Muscle of leg (tissue), 11 donors: ENCODE results near the gene SYT12. TPM values are rescaled to one million over a fixed set of nuclear protein-coding genes. Genes with fewer than 3 reads are reported as not detected.
A peak's percentile ranks its signal among the peaks of the same experiment; 100 is the strongest.

ENCODE experiments used
- DNase-seq: peaks from one replicate; pipeline ENCODE4 v3.0.0; 2013
- H3K27ac ChIP-seq: one replicate; pipeline ENCODE4 v1.5.1; 2013; ENCODE audit warnings: mild to moderate bottlenecking, low read length, control low read depth
- H3K27me3 ChIP-seq: one replicate; pipeline ENCODE4 v1.6.1; 2013; ENCODE audit warnings: low read length; ENCODE audit not compliant: control insufficient read depth, insufficient read depth
- H3K36me3 ChIP-seq: one replicate; pipeline ENCODE4 v1.6.1; 2013; ENCODE audit warnings: low read length; ENCODE audit not compliant: control insufficient read depth, insufficient read depth
- H3K4me1 ChIP-seq: one replicate; pipeline ENCODE4 v1.6.1; 2013; ENCODE audit warnings: low read length; ENCODE audit not compliant: control insufficient read depth, insufficient read depth
- H3K4me3 ChIP-seq: one replicate; pipeline ENCODE4 v1.5.1; 2013; ENCODE audit warnings: low read length, control low read depth
- H3K9me3 ChIP-seq: replicated peaks from 2 replicates; pipeline ENCODE4 v1.6.1; 2013; ENCODE audit warnings: low read depth, low read length; ENCODE audit not compliant: control insufficient read depth
- WGBS: methylation state at CpG from one replicate; pipeline ENCODE4 v1.1.5; 2013; ENCODE audit warnings: missing lambda C conversion rate; ENCODE audit not compliant: insufficient coverage; 5-methylcytosine and 5-hydroxymethylcytosine counted together
- polyA plus RNA-seq, 8 donors: library from polyadenylated mRNA; unstranded; fragments of 120-200 nt; gene quantifications; one replicate each; pipeline versions ENCODE4 v1.2.1 to v1.2.3, GENCODE V29; 2013; ENCODE audit warnings: inconsistent platforms in 1 of 8, low replicate concordance in 1 of 8; ENCODE audit not compliant: insufficient read length in 8 of 8, insufficient read depth in 1 of 8
- total RNA-seq: library from RNA; stranded (reverse); fragments of 120-200 nt; gene quantifications from one replicate; pipeline ENCODE4 v1.2.4, GENCODE V29; 2013

The SYT12 gene
- total and polyA plus RNA-seq, 9 donors = 0.05 to 0.30 (median 0.07) TPM; not detected in 1

DNA sequence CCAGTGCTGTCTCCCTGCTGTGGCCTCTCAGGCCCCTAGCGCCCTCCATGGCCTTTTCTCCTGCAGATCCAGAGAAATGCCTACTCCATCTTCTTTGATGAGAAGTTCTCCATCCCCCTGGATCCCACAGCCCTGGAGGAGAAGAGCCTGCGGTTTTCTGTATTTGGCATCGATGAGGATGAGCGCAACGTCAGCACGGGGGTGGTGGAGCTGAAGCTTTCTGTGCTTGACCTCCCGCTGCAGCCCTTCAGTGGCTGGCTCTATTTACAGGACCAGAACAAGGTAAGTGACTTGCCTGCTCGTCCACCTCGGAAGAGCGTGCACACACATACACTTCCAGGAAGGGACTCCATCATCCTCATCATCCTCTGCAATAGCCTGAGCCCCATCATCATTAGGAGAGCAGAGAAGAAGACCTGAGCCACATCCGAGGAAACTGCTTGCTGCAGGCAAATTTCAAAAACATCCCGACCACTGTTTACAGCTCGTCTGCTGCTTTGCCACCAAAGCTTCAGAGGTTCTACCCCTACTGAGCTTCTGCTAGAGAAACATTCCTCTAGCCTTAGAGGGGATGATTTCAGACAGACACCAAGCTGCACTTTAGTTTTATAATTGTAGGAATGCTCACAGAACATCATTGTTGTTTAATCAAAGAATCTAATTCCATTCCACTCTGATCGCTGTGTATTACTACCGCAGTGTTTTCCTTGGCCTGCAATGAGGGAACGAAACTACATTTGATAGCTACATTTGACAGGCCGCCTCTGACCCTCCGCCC is 20.8 kb downstream of the SYT12 start:
- H3K4me3 ChIP-seq = no peak overlapping the region
- no peaks in the 10 kb centered on the region for H3K27me3 ChIP-seq
- H3K4me1 ChIP-seq = no peaks in the 10 kb centered on the region
- H3K27ac ChIP-seq = no peak overlapping the region
- H3K36me3 ChIP-seq = no peaks in the 10 kb centered on the region
- DNase-seq = no peak
- 79% methylated on average over 12 of the region's 18 CpGs for WGBS
- no peaks in the 10 kb centered on the region for H3K9me3 ChIP-seq

DNA sequence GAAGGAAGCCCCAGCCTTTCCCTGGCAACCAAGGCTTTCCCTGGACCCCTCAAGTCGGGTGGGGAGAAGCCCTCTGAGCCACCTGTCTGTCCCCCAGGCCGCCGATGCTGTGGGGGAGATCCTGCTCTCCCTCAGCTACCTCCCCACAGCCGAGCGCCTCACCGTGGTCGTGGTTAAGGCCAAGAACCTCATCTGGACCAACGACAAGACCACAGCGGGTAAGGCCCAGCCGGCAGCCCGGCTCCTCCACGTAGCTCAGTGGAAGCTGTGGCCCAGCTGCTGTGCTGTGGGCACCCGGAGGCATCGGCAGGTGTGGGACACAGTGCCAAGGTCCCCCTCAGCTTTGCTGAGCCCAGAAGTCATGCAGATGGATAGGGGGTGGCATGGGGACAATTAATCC is 21.6 kb downstream of the SYT12 start:
- Histone ChIP-seq H3K4me1 (peaks cover 4% of the 10 kb centered on the region), H3K36me3 (no peaks in the 10 kb centered on the region), H3K4me3 (no peak overlapping the region), H3K27ac (no peak overlapping the region), H3K9me3 (no peaks in the 10 kb centered on the region), H3K27me3 (no peaks in the 10 kb centered on the region)
- WGBS = 69% methylated on average over 14 of the region's 14 CpGs
- DNase-seq = no peak

DNA sequence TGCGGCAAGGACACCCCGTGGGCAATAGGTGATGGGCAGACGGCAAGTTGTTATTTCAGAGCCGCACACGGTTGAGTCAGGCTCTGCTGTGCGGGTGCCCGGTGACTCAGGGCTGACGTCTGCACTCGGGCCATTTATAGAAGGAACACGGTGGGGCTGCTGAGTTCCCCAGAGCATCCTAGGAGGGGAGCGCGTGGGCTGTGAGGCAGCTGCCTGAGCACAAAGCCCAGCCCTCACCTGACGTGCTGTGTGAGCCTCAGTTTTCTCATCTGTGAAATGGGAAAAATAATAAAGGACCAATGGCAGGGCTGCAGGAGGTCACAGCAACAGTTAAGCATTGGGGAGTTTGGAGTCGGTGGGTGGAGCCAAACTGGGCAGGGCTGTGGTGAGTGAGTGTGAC is 22.4 kb downstream of the SYT12 start:
- Histone ChIP-seq H3K36me3 (no peaks in the 10 kb centered on the region), H3K4me3 (no peak overlapping the region)
- no peak for DNase-seq

DNA sequence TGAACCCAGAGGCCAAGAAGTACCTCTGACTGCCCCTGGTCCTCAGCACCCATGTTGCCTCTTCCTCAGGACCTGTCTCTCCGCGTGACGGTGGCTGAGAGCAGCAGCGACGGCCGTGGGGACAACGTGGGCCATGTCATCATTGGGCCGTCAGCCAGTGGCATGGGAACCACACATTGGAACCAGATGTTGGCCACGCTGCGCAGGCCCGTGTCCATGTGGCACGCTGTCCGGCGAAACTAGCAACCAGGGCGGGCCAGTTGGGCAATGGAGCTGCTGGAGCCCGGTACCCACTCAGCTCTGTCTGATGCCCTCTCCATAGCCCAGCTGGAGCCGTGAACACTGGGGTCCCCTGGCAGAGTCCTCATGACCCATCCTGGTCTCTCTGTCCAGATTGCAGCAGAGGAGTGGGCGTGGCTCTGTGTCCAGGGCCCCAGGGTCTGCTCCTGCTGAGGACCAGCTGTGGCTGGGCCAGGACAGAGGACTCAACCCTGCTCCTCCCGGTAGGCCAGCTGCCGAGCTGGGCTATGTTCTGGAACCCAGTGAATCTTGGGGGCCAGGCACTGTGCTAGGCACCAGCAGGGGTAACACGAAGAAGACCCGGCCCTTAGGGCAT is 25.7 kb downstream of the SYT12 start:
- Histone ChIP-seq H3K27me3 (no peaks in the 10 kb centered on the region), H3K4me1 (peaks cover 4% of the 10 kb centered on the region), H3K4me3 (no peak overlapping the region), H3K27ac (no peak overlapping the region), H3K9me3 (no peaks in the 10 kb centered on the region), H3K36me3 (no peaks in the 10 kb centered on the region)
- DNase-seq = no peak
- 78% methylated on average over 22 of the region's 22 CpGs for WGBS

More for the DNA sequence above, 22.4 kb downstream of the SYT12 start:
- Histone ChIP-seq H3K27ac (no peak overlapping the region), H3K27me3 (no peaks in the 10 kb centered on the region), H3K4me1 (peaks cover 4% of the 10 kb centered on the region), H3K9me3 (no peaks in the 10 kb centered on the region)
- WGBS = 69% methylated on average over 14 of the region's 14 CpGs

DNA sequence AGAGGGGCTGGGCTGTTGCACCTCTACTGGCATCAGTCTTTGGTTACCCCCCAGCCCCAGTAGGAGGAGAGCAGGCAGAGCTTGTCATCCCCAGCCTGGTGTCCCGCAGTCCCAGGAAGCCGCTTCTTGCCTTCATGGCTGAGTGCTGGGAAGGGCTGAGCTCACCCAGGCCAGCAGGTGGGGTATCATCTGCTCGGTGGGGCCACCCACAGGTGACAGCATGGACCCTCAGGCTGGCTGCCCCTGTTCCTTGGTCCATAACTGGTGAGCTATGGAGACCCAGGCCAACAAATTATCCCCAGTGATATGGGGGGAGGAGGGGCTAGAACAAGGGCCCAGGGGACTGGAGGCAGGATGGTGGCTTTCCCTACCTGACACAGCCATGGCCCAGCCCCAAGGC is 27.2 kb downstream of the SYT12 start:
- no peaks in the 10 kb centered on the region for H3K36me3 ChIP-seq
- H3K4me3 ChIP-seq = no peak overlapping the region
- H3K27ac ChIP-seq = no peak overlapping the region
- H3K9me3 ChIP-seq = no peaks in the 10 kb centered on the region
- WGBS = 81% methylated on average over 3 of the region's 3 CpGs
- peaks cover 17% of the 10 kb centered on the region for H3K4me1 ChIP-seq
- peaks cover 4% of the 10 kb centered on the region for H3K27me3 ChIP-seq
- no peak for DNase-seq

DNA sequence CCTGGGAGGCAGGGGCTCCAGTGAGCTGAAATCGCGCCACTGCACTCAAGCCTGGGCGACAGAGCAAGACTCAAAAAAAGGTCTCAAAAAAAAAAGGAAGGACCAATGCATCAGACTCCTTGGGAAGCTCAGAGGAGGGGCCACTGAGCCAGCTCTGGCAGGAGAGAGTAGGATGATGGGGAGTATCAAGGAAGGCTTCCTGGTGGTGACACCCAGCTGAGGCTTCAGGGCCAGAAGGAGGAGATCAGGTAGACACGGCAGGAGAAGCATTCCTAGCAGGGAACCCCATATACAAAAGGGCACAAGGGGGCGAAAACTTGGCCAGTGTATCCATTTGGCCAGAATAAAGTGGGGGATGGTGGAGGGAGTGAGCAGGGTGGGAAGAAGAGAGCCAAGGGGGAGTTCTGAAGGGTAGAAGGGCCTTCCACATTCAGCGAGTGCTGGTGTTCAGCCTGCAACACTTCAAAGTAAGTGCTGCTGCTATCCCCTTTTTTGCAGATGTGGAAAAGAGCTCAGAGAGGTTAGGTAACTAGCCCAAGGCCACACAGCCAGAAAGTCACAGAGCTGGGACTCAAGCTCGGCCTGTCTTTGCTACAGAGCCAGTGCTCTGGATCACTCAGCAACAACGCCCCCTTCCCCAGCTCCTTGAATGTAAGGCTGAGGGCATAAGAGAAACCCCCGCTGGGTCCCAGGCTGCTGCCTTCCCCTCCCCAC is 28.4 kb downstream of the SYT12 start:
- no peak for DNase-seq
- 83% methylated on average over 6 of the region's 9 CpGs for WGBS
- Histone ChIP-seq H3K9me3 (no peaks in the 10 kb centered on the region), H3K4me1 (peaks cover 29% of the 10 kb centered on the region), H3K27ac (no peak overlapping the region), H3K36me3 (no peaks in the 10 kb centered on the region), H3K4me3 (no peak overlapping the region), H3K27me3 (peaks cover 13% of the 10 kb centered on the region)

DNA sequence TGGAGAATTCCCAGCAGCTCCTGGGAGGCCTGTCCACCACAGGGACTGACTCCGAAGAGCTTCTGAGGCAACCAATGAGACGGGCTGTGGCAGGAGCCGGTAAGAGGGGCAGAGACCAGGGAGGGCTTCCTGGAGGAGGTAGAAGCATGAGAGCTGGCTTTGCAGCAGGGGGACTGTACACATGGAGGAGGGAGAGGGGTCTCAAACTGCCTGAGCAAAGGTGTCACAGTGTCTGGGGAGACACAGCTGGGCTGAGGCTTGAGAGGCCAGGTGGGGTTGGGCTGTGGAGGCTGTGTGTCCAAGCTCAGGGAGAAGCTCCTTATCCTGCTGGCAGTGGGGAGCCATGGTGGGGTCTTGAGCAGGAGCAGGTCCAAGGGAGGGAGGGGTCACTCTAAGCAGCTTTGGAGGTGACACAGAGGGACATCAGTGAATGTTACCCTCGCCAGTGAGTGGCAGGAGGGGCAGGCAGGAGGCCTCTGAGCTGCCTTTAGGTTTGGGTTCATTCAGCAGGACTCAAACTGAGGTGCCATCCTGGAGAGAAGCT is 29.1 kb downstream of the SYT12 start:
- 77% methylated on average over 3 of the region's 4 CpGs for WGBS
- Histone ChIP-seq H3K4me3 (no peak overlapping the region), H3K36me3 (no peaks in the 10 kb centered on the region), H3K9me3 (no peaks in the 10 kb centered on the region), H3K4me1 (peaks cover 34% of the 10 kb centered on the region), H3K27ac (no peak overlapping the region), H3K27me3 (peaks cover 16% of the 10 kb centered on the region)
- DNase-seq = no peak

DNA sequence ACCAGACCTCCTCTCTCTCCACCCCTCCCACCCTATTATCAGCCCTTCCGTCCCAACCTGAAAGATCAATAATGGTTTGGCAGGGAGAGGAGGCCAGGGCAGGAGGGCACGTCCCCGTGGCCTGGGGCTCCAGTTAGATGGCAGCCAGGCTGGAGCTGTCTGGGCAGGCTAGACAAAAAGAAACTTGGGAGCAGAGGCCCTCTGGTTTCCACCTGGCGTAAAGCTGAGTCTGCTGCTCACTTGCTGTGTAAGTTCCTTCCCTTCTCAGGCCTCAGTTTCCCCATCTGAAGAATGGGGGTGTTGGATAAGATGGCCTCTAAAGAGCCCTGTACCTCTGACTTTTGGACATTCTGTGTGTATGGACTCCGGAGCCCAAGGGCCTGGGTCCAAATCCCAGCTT is 30.0 kb downstream of the SYT12 start:
- H3K27ac ChIP-seq = no peak overlapping the region
- WGBS = 83% methylated on average over 1 of the region's 5 CpGs
- no peak overlapping the region for H3K4me3 ChIP-seq
- H3K36me3 ChIP-seq = no peaks in the 10 kb centered on the region
- no peak for DNase-seq
- peaks cover 42% of the 10 kb centered on the region for H3K4me1 ChIP-seq
- H3K27me3 ChIP-seq = peaks cover 16% of the 10 kb centered on the region
- no peaks in the 10 kb centered on the region for H3K9me3 ChIP-seq

DNA sequence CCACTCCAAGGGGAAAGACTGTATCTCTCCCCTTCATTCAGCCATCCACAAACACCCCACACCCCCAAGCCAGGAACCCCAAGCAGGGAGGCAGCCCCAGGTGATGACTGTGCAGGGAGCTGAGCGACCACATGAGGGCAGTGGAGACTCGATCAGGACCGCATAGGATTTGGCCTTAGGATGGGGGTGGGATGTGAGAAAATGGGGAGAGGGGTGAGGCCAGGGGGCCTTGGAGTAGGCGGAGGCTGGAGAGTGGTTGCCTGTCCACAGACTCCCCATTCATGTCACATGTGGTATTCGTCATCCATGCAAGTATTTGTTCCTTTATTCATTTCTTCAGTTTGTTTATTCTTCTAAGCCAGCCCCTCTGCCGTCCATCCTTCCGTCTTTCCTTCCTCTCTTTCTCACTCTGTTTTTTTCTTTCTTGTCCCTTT is 31.0 kb downstream of the SYT12 start:
- WGBS = 28% methylated on average over 4 of the region's 7 CpGs
- peaks cover 41% of the 10 kb centered on the region for H3K4me1 ChIP-seq
- no peaks in the 10 kb centered on the region for H3K36me3 ChIP-seq
- no peak overlapping the region for H3K4me3 ChIP-seq
- peaks cover 16% of the 10 kb centered on the region for H3K27me3 ChIP-seq
- H3K27ac ChIP-seq = no peak overlapping the region
- DNase-seq = peak; percentile 54
- H3K9me3 ChIP-seq = no peaks in the 10 kb centered on the region

DNA sequence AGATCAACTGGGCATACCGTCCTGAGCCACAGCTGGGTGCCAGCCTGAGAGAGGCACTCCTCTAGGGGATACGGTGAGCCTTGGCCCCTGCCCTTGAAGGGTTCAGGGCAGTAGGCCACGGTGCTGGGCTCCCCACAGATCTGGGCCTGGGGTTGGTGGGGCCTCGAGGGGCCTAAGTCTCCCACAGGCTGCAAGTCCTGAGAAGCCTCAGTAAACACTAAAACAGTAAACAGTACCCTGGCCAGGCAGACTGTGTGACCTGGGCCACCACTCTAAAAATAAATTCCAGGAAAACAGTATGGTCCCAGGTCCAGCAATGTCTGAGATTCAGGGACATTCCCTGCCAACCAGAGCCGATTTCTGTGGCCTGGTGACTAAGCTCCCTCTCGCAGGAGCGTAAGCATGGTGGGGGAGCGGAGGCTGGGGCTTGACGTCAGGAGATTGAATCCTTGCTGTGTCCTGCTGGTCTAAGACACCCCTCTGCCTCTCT is 31.5 kb downstream of the SYT12 start:
- 65% methylated on average over 9 of the region's 9 CpGs for WGBS
- H3K27me3 ChIP-seq = peaks cover 16% of the 10 kb centered on the region
- no peak overlapping the region for H3K27ac ChIP-seq
- H3K9me3 ChIP-seq = no peaks in the 10 kb centered on the region
- no peak overlapping the region for H3K4me3 ChIP-seq
- peaks cover 39% of the 10 kb centered on the region for H3K4me1 ChIP-seq
- DNase-seq = no peak
- no peaks in the 10 kb centered on the region for H3K36me3 ChIP-seq
